GM23248 (cell line): ENCODE measurements around the gene ADAMTS3. TPM values are rescaled to one million over a fixed set of nuclear protein-coding genes. Genes with fewer than 3 reads are reported as not detected.

Experiments used
- DNase-seq: peaks from one replicate; pipeline ENCODE4 v3.0.0-alpha.2; 2015
- H2AFZ ChIP-seq: fragments of 200-600 bp; sonication (generic); 2 replicates; pipeline ENCODE4 v1.6.1; 2016; ENCODE audit warnings: antibody characterized with exemption
- H3F3A ChIP-seq: fragments of 200-600 bp; sonication (generic); 2 replicates; pipeline ENCODE4 v1.6.1; 2016; ENCODE audit warnings: mild to moderate bottlenecking, antibody characterized with exemption, mixed run types; ENCODE audit not compliant: insufficient read depth
- H3K27ac ChIP-seq: fragments of 200-600 bp; sonication (generic); 2 replicates; pipeline ENCODE4 v1.5.1; 2016; ENCODE audit warnings: mild to moderate bottlenecking
- H3K27me3 ChIP-seq: fragments of 200-600 bp; sonication (generic); replicated peaks from 2 replicates; pipeline ENCODE4 v1.6.1; 2016; ENCODE audit warnings: mild to moderate bottlenecking; ENCODE audit not compliant: insufficient read depth
- H3K36me3 ChIP-seq: fragments of 200-600 bp; sonication (generic); 2 replicates; pipeline ENCODE4 v1.6.1; 2016; ENCODE audit warnings: low read depth, mild to moderate bottlenecking
- H3K4me1 ChIP-seq: fragments of 200-600 bp; sonication (generic); 2 replicates; pipeline ENCODE4 v1.6.1; 2016; ENCODE audit warnings: mild to moderate bottlenecking; ENCODE audit not compliant: insufficient read depth
- H3K4me2 ChIP-seq: fragments of 200-600 bp; sonication (generic); one replicate; pipeline ENCODE4 v1.6.1; 2016; ENCODE audit warnings: mild to moderate bottlenecking; ENCODE audit not compliant: unreplicated experiment
- H3K4me3 ChIP-seq: fragments of 200-600 bp; sonication (generic); 2 replicates; pipeline ENCODE4 v1.5.1; 2016; ENCODE audit warnings: mild to moderate bottlenecking
- H3K79me2 ChIP-seq: fragments of 200-600 bp; sonication (generic); 2 replicates; pipeline ENCODE4 v1.6.1; 2016; ENCODE audit warnings: mild to moderate bottlenecking; ENCODE audit not compliant: insufficient read depth
- H3K9ac ChIP-seq: fragments of 200-600 bp; sonication (generic); 2 replicates; pipeline ENCODE4 v1.6.1; 2016; ENCODE audit warnings: mild to moderate bottlenecking
- H3K9me2 ChIP-seq: fragments of 200-600 bp; sonication (generic); 2 replicates; pipeline ENCODE4 v1.6.1; 2016; ENCODE audit warnings: mixed run types, mild to moderate bottlenecking, moderate library complexity; ENCODE audit not compliant: insufficient read depth
- H3K9me3 ChIP-seq: fragments of 200-600 bp; sonication (generic); one replicate; pipeline ENCODE4 v1.6.1; 2017; ENCODE audit warnings: low read depth
- H4K20me1 ChIP-seq: fragments of 200-600 bp; sonication (generic); 2 replicates; pipeline ENCODE4 v1.6.0; 2016; ENCODE audit not compliant: insufficient read depth
- EZH2 ChIP-seq: fragments of 200-600 bp; sonication (generic); IDR thresholded peaks from 2 replicates; pipeline ENCODE4 v1.6.1; 2018; ENCODE audit warnings: antibody characterized with exemption, mild to moderate bottlenecking; ENCODE audit not compliant: insufficient read depth, poor library complexity, severe bottlenecking
- EZH2phosphoT487 ChIP-seq: fragments of 200-600 bp; sonication (generic); IDR thresholded peaks from 2 replicates; pipeline ENCODE4 v1.6.1; 2018; ENCODE audit warnings: antibody characterized with exemption, moderate library complexity, mild to moderate bottlenecking, low read depth; ENCODE audit not compliant: insufficient read depth
- WGBS, 2 experiments: methylation state at CpG; one replicate each; pipeline ENCODE4 v1.1.6; 2015 to 2017; ENCODE audit warnings: low lambda C conversion rate in 2 of 2, low coverage in 1 of 2; ENCODE audit errors: missing lambda C conversion rate in 2 of 2; 5-methylcytosine and 5-hydroxymethylcytosine counted together
- in situ Hi-C: fragments of 300-500 bp; cut with MboI; formaldehyde crosslinking; loops from 2 replicates; pipeline ENCODE4 v1.15.0; 2020
- polyA plus RNA-seq: library from polyadenylated mRNA; unstranded; fragments of >200 nt; fragmentation: Nextera tagmentation; extraction: Ambion mirVana; gene quantifications from 2 replicates; pipeline ENCODE4 v1.2.1, GENCODE V29; 2016
- total RNA-seq: library from RNA; depleted of rRNA; stranded (reverse); fragments of >200 nt; shearing (Covaris generic); gene quantifications from 2 replicates; pipeline ENCODE4 v1.2.3, GENCODE V29; 2014

The ADAMTS3 gene
- total and polyA plus RNA-seq, 2 experiments from 2014 or later, result 0.20 to 0.43 TPM

GRCh38 chr4:72602396-72603376, 33.7 kb upstream of the ADAMTS3 start:
- no peaks in the 10 kb centered on the region for H3F3A ChIP-seq
- WGBS, 2 experiments, result 24 to 26% methylated on average over 3 of the region's 3 CpGs
- in situ Hi-C loops, result no loop called here

GRCh38 chr4:72591547-72592454, 22.8 kb upstream of the ADAMTS3 start:
- peak; percentile 51 for DNase-seq
- H3K4me1 ChIP-seq, result peaks cover 11% of the 10 kb centered on the region
- H4K20me1 ChIP-seq, result no peaks in the 10 kb centered on the region
- 44 to 51% methylated on average over 11 of the region's 11 CpGs for WGBS, 2 experiments
- no peak overlapping the region for H3K27ac ChIP-seq
- peak overlapping the region; percentile 51 for H3K4me2 ChIP-seq
- H3K9ac ChIP-seq, result no peak overlapping the region
- no peak for TF ChIP-seq EZH2
- TF ChIP-seq EZH2phosphoT487, result no peak
- H3K79me2 ChIP-seq, result no peaks in the 10 kb centered on the region
- no peaks in the 10 kb centered on the region for H3K9me2 ChIP-seq
- H3K27me3 ChIP-seq, result peaks cover 20% of the 10 kb centered on the region; the same call in 1 of the 2 replicates
- peak overlapping the region; percentile 5; the same call in 1 of the 2 replicates for H2AFZ ChIP-seq
- no peaks in the 10 kb centered on the region for H3F3A ChIP-seq
- H3K4me3 ChIP-seq, result no peak overlapping the region
- in situ Hi-C loops, result no loop called here
- H3K9me3 ChIP-seq, result no peaks in the 10 kb centered on the region
- H3K36me3 ChIP-seq, result no peaks in the 10 kb centered on the region

More at GRCh38 chr4:72602396-72603376, 33.7 kb upstream of the ADAMTS3 start:
- no peaks in the 10 kb centered on the region for H3K79me2 ChIP-seq
- H2AFZ ChIP-seq, result no peak overlapping the region
- H3K36me3 ChIP-seq, result no peaks in the 10 kb centered on the region
- H3K27ac ChIP-seq, result no peak overlapping the region
- no peaks in the 10 kb centered on the region for H3K9me2 ChIP-seq
- no peak for TF ChIP-seq EZH2phosphoT487
- TF ChIP-seq EZH2, result no peak
- no peak overlapping the region for H3K4me3 ChIP-seq
- no peak overlapping the region for H3K9ac ChIP-seq
- DNase-seq, result no peak
- H3K4me1 ChIP-seq, result no peaks in the 10 kb centered on the region
- H3K27me3 ChIP-seq, result no peaks in the 10 kb centered on the region
- no peak overlapping the region for H3K4me2 ChIP-seq
- H4K20me1 ChIP-seq, result no peaks in the 10 kb centered on the region
- H3K9me3 ChIP-seq, result no peaks in the 10 kb centered on the region

GRCh38 chr4:72587334-72587733, 18.3 kb upstream of the ADAMTS3 start:
- H4K20me1 ChIP-seq, result no peaks in the 10 kb centered on the region
- peaks cover 38% of the 10 kb centered on the region for H3K27me3 ChIP-seq
- no peak for DNase-seq
- peaks cover 11% of the 10 kb centered on the region for H3K4me1 ChIP-seq
- no peaks in the 10 kb centered on the region for H3K79me2 ChIP-seq
- no peaks in the 10 kb centered on the region for H3F3A ChIP-seq
- H3K9me3 ChIP-seq, result no peaks in the 10 kb centered on the region
- no peaks in the 10 kb centered on the region for H3K36me3 ChIP-seq
- no peak overlapping the region for H2AFZ ChIP-seq
- WGBS, 2 experiments, result 64 to 67% methylated on average over 2 of the region's 2 CpGs
- H3K27ac ChIP-seq, result no peak overlapping the region
- in situ Hi-C loops, result no loop called here
- H3K4me2 ChIP-seq, result no peak overlapping the region
- H3K4me3 ChIP-seq, result no peak overlapping the region
- TF ChIP-seq EZH2 (no peak), EZH2phosphoT487 (no peak)
- no peaks in the 10 kb centered on the region for H3K9me2 ChIP-seq
- no peak overlapping the region for H3K9ac ChIP-seq

GRCh38 chr4:72582853-72583252, 13.8 kb upstream of the ADAMTS3 start:
- Histone ChIP-seq H3K36me3 (no peaks in the 10 kb centered on the region), H3K4me2 (no peak overlapping the region), H2AFZ (no peak overlapping the region), H4K20me1 (no peaks in the 10 kb centered on the region), H3K9me2 (no peaks in the 10 kb centered on the region), H3F3A (no peaks in the 10 kb centered on the region), H3K79me2 (no peaks in the 10 kb centered on the region), H3K4me1 (no peaks in the 10 kb centered on the region), H3K9me3 (no peaks in the 10 kb centered on the region), H3K4me3 (no peak overlapping the region), H3K27me3 (peaks cover 31% of the 10 kb centered on the region), H3K27ac (no peak overlapping the region), H3K9ac (no peak overlapping the region)
- WGBS, 2 experiments, result 0 to 4% methylated on average over 2 of the region's 2 CpGs
- no peak for TF ChIP-seq EZH2
- DNase-seq, result no peak
- in situ Hi-C loops, result no loop called here
